ENCODE results near the gene CRIP1. TPM values are rescaled to one million over a fixed set of nuclear protein-coding genes. Genes with fewer than 3 reads are reported as not detected.

CRIP1 gene
- total RNA-seq, 1 experiment from 2014 or later, result 6.9 TPM

DNA sequence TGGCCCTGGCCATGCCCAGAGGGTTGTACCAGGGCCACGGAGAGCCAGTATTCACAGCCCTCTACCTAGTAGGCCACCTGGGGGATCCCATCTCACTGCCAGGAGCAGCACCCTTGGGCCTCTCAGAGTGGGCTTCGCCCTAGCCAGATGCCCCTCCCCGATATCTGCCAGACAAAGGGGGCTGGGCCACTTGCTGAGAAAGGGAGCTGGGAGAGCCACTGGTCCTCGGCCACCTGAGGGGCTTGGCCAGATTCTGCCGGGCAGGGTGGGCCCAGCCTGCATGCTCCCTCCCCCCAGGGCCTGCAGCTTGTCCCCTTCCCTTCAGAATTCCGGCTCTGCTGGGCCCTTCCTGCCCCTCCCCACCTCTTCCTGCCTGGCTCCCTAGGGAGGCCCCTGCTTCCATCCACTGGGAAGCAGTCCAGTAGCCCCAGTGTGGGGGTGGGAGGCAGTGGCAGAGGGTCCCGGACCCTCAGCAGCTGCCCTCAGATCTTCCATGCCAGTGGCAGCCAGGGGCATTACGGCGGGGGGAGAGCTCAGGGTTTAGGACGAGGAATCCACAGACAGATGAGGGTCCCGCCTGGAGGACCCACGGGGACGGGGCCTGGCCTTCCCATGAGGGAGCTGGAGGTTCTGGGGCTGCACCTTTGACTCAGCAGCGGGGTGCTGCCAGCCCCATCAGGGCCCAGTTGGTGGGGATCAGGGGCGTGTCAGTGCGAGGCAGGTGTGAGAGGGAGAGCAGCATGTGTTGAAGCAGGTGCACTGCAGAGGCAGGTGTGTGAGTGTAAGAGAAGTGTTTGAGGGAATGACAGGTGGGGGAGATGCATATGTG lies 9.6 kb upstream of the CRIP1 start:
- H3K27me3 Mint-ChIP-seq (ENCODE audit: low read depth), result peaks cover 62% of the 10 kb centered on the region
- Histone ChIP-seq H2AFZ (ENCODE audit: low read length) (no peak overlapping the region), H4K5ac (ENCODE audit: insufficient read length, low read depth, low read length) (no peak overlapping the region), H3K79me2 (ENCODE audit: insufficient read depth, low read length) (no peaks in the 10 kb centered on the region), H2BK120ac (ENCODE audit: low read depth, low read length, poor library complexity, severe bottlenecking) (no peak overlapping the region), H3K23ac (ENCODE audit: insufficient read length, low read depth, low read length) (no peak overlapping the region), H4K20me1 (ENCODE audit: control insufficient read depth, insufficient read depth, insufficient read length) (no peaks in the 10 kb centered on the region), H3K14ac (ENCODE audit: insufficient read depth, low read length) (no peak overlapping the region), H4K8ac (replicated peaks; ENCODE audit: insufficient read length, low read depth, low read length) (no peak overlapping the region), H3K4ac (ENCODE audit: low read depth, low read length) (no peak overlapping the region), H3K23me2 (ENCODE audit: insufficient read length, low read depth, low read length, poor library complexity, severe bottlenecking) (peaks cover 12% of the 10 kb centered on the region), H4K91ac (ENCODE audit: insufficient read length, low read depth, low read length) (peak overlapping the region; percentile 28), H3K4me1 (ENCODE audit: insufficient read depth, low read length) (no peaks in the 10 kb centered on the region; the same call in 1 of the 2 replicates), H3K9me3 (ENCODE audit: control insufficient read depth, low read depth, low read length) (no peaks in the 10 kb centered on the region), H3K56ac (ENCODE audit: insufficient read length, low read depth, low read length) (no peak overlapping the region), H3K9ac (ENCODE audit: extremely low read depth, insufficient read length, low read length) (no peak overlapping the region), H2BK20ac (ENCODE audit: low read depth, low read length, poor library complexity, severe bottlenecking) (no peak overlapping the region), H3K79me1 (ENCODE audit: insufficient read depth, low read depth, low read length, poor library complexity, severe bottlenecking) (no peaks in the 10 kb centered on the region), H2BK12ac (ENCODE audit: insufficient read length, low read depth, low read length) (no peak overlapping the region), H2AK5ac (ENCODE audit: insufficient read length, low read length) (no peak overlapping the region), H3K18ac (ENCODE audit: insufficient read length, low read depth, low read length) (no peak overlapping the region), H3K4me2 (ENCODE audit: insufficient read depth, insufficient read length, low read length) (no peak overlapping the region), H2BK5ac (ENCODE audit: insufficient read length, low read length) (no peak overlapping the region), H3T11ph (ENCODE audit: low read length) (no peak overlapping the region), H2BK15ac (ENCODE audit: low read depth, low read length) (no peak overlapping the region), H3K27ac (ENCODE audit: insufficient read length, low read depth, low read length) (no peak overlapping the region), H3K27me3 (ENCODE audit: insufficient read depth, low read length) (peaks cover 36% of the 10 kb centered on the region)
- WGBS (ENCODE audit: extremely low coverage, insufficient read length, low lambda C conversion rate), result no CpG with 5 or more reads among the region's 16 CpGs
- no peak for DNase-seq
- no peak overlapping the region for H3K4me3 Mint-ChIP-seq
- H3K27ac Mint-ChIP-seq, result no peak overlapping the region
- H3K36me3 Mint-ChIP-seq (ENCODE audit: insufficient read depth in 1 of 3, low read depth in 3 of 3), result no peaks in the 10 kb centered on the region
- H3K4me1 Mint-ChIP-seq, result peaks cover 6 to 31% of the 10 kb centered on the region in 2 experiments
- TF ChIP-seq, protein P1, sequence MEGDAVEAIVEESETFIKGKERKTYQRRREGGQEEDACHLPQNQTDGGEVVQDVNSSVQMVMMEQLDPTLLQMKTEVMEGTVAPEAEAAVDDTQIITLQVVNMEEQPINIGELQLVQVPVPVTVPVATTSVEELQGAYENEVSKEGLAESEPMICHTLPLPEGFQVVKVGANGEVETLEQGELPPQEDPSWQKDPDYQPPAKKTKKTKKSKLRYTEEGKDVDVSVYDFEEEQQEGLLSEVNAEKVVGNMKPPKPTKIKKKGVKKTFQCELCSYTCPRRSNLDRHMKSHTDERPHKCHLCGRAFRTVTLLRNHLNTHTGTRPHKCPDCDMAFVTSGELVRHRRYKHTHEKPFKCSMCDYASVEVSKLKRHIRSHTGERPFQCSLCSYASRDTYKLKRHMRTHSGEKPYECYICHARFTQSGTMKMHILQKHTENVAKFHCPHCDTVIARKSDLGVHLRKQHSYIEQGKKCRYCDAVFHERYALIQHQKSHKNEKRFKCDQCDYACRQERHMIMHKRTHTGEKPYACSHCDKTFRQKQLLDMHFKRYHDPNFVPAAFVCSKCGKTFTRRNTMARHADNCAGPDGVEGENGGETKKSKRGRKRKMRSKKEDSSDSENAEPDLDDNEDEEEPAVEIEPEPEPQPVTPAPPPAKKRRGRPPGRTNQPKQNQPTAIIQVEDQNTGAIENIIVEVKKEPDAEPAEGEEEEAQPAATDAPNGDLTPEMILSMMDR (conservative IDR thresholded peaks at IDR 0.05), result no peak
- peaks cover 0 to 3% of the 10 kb centered on the region in 2 experiments; a peak in 1 of 5 replicates for H3K9me3 Mint-ChIP-seq
